GM18858 (cell line): ENCODE results near the gene DNHD1.

Source experiments
- ATAC-seq: cut with Tn5 transposase; IDR thresholded peaks from one replicate; pipeline ENCODE4 v1.9.1; 2021; ENCODE audit not compliant: unreplicated experiment

DNHD1 gene

GRCh38 chr11:6497069-6497839 lies at the start of gene DNHD1:
Gene DNHD1 (plus strand): TSS chr11:6497280. CDS start chr11:6498216, 936 bp downstream.
- no peak for ATAC-seq

GRCh38 chr11:6448574-6448973 lies 48.5 kb upstream of the DNHD1 start:
- no peak for ATAC-seq

- no peak for ATAC-seq
These were observed 44.9 kb upstream of the DNHD1 start for GRCh38 chr11:6452219-6452618.

GRCh38 chr11:6453152-6453551 lies 43.9 kb upstream of the DNHD1 start:
- ATAC-seq: no peak

GRCh38 chr11:6455070-6455469 lies 42.0 kb upstream of the DNHD1 start:
- no peak for ATAC-seq

- no peak for ATAC-seq
These were observed 40.6 kb upstream of the DNHD1 start for GRCh38 chr11:6456361-6457073.

- ATAC-seq: no peak
These were observed 39.3 kb upstream of the DNHD1 start for GRCh38 chr11:6457581-6458320.

GRCh38 chr11:6458352-6459098 lies 38.6 kb upstream of the DNHD1 start:
- ATAC-seq: no peak

GRCh38 chr11:6459099-6459450 lies 38.0 kb upstream of the DNHD1 start:
- ATAC-seq: no peak

- ATAC-seq: peak; percentile 67
These were observed 28.2 kb upstream of the DNHD1 start for GRCh38 chr11:6468712-6469495.

- no peak for ATAC-seq
These were observed 27.5 kb upstream of the DNHD1 start for GRCh38 chr11:6469599-6469998.

- no peak for ATAC-seq
These were observed 24.1 kb upstream of the DNHD1 start for GRCh38 chr11:6472934-6473333.

- ATAC-seq: no peak
These were observed 23.3 kb upstream of the DNHD1 start, which contains the start of gene TRIM3 for GRCh38 chr11:6473451-6474412. Gene TRIM3 (minus strand): TSS chr11:6473941. CDS start chr11:6465695, 8,246 bp downstream.

GRCh38 chr11:6474413-6474792 lies 22.7 kb upstream of the DNHD1 start:
- ATAC-seq: no peak

GRCh38 chr11:6474806-6475500 lies 22.1 kb upstream of the DNHD1 start:
- ATAC-seq: no peak

GRCh38 chr11:6475936-6476335 lies 21.1 kb upstream of the DNHD1 start:
- ATAC-seq: no peak

- no peak for ATAC-seq
These were observed 20.5 kb upstream of the DNHD1 start for GRCh38 chr11:6476571-6476970.

GRCh38 chr11:6480299-6480914 lies 16.7 kb upstream of the DNHD1 start:
- no peak for ATAC-seq
